HEK293T (cell line): ENCODE results near the gene GRID2.

Source experiments
- CTCF ChIA-PET: fragments of 350-600 bp; formaldehyde crosslinking; extraction: SDS; loops from one replicate; lab custom pipeline; 2021; ENCODE audit warnings: antibody characterized with exemption, inconsistent platforms; lab: Yijun Ruan, JAX
- POLR2A ChIA-PET: fragments of 350-600 bp; formaldehyde crosslinking; extraction: SDS; loops from one replicate; lab custom pipeline; 2020; ENCODE audit warnings: antibody characterized with exemption, inconsistent platforms; lab: Yijun Ruan, JAX
- DNase-seq: peaks from one replicate; pipeline ENCODE4 v3.0.0; 2012; ENCODE audit warnings: mixed read lengths; ENCODE audit errors: extremely low spot score
- ARNT ChIP-seq: fragments of 450-650 bp; IDR thresholded peaks from 2 replicates; pipeline ENCODE4 v1.6.1; 2017; ENCODE audit warnings: mild to moderate bottlenecking
- BHLHE40 ChIP-seq: fragments of 450-650 bp; IDR thresholded peaks from 2 replicates; pipeline ENCODE4 v1.6.1; 2016; ENCODE audit warnings: mild to moderate bottlenecking, moderate library complexity, borderline replicate concordance
- CTBP1 ChIP-seq: fragments of 450-650 bp; IDR thresholded peaks from 2 replicates; pipeline ENCODE4 v1.6.1; 2016; ENCODE audit warnings: borderline replicate concordance
- ELF4 ChIP-seq: fragments of 450-650 bp; IDR thresholded peaks from 2 replicates; pipeline ENCODE4 v1.6.1; 2017; ENCODE audit warnings: antibody characterized with exemption
- FOXA1 ChIP-seq: fragments of 450-650 bp; IDR thresholded peaks from 2 replicates; pipeline ENCODE4 v1.6.1; 2016; ENCODE audit warnings: mild to moderate bottlenecking
- FOXK2 ChIP-seq: fragments of 450-650 bp; IDR thresholded peaks from 2 replicates; pipeline ENCODE4 v1.6.1; 2016; ENCODE audit warnings: mild to moderate bottlenecking
- FOXM1 ChIP-seq: fragments of 450-650 bp; IDR thresholded peaks from 2 replicates; pipeline ENCODE4 v1.6.1; 2017; ENCODE audit warnings: mild to moderate bottlenecking, borderline replicate concordance
- HDGF ChIP-seq: fragments of 450-650 bp; IDR thresholded peaks from 2 replicates; pipeline ENCODE4 v1.6.1; 2017; ENCODE audit warnings: antibody characterized with exemption, borderline replicate concordance
- L3MBTL2 ChIP-seq: fragments of 450-650 bp; conservative IDR thresholded peaks from 2 replicates; pipeline ENCODE4 v1.6.1; 2016; ENCODE audit warnings: mild to moderate bottlenecking
- LEF1 ChIP-seq: fragments of 450-650 bp; IDR thresholded peaks from 2 replicates; pipeline ENCODE4 v1.6.1; 2017; ENCODE audit warnings: mild to moderate bottlenecking, borderline replicate concordance
- NFRKB ChIP-seq: fragments of 450-650 bp; IDR thresholded peaks from 2 replicates; pipeline ENCODE4 v1.6.1; 2016; ENCODE audit warnings: mild to moderate bottlenecking, moderate library complexity
- SP1 ChIP-seq: fragments of 450-650 bp; IDR thresholded peaks from 2 replicates; pipeline ENCODE4 v1.6.1; 2017
- SUZ12 ChIP-seq: fragments of 450-650 bp; IDR thresholded peaks from 2 replicates; pipeline ENCODE4 v1.6.1; 2016; ENCODE audit warnings: mild to moderate bottlenecking
- TARDBP ChIP-seq: fragments of 450-650 bp; IDR thresholded peaks from 2 replicates; pipeline ENCODE4 v1.6.1; 2016
- ZNF384 ChIP-seq: fragments of 450-650 bp; IDR thresholded peaks from 2 replicates; pipeline ENCODE4 v1.6.1; 2016
- TF ChIP-seq, protein P1 (sequence below): fragments of 450-650 bp; IDR thresholded peaks from 2 replicates; pipeline ENCODE4 v1.6.1; 2016

The GRID2 gene

DNA sequence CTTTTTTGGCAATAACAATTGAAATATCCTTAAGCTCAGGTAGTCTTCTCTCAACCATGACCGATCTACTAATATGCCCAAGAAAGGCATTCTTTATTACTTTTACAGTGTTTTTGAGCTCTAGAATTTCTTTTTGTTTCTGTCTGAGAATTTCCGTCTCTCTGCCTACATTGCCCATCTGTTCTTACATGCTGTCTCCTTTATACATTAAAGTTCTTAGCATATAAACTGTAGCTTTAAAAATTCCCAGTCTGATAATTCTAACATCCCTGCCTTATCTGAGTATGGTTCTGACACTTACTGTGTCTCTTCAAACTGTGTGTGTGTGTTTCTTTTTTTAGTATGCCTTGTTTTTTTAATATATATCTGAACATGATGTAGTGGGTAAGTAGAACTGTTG lies 658.1 kb downstream of the GRID2 start:
- ChIA-PET CTCF (no interaction called here), POLR2A (no interaction called here)
- TF ChIP-seq HDGF: no peak
- no peak for TF ChIP-seq ELF4
- no peak for TF ChIP-seq SUZ12
- TF ChIP-seq BHLHE40: no peak
- TF ChIP-seq NFRKB: no peak
- no peak for TF ChIP-seq CTBP1
- TF ChIP-seq TARDBP: no peak
- no peak for TF ChIP-seq LEF1
- no peak for TF ChIP-seq ZNF384
- TF ChIP-seq SP1: no peak
- TF ChIP-seq L3MBTL2: no peak
- no peak for TF ChIP-seq FOXA1
- no peak for TF ChIP-seq ARNT
- TF ChIP-seq, protein P1, sequence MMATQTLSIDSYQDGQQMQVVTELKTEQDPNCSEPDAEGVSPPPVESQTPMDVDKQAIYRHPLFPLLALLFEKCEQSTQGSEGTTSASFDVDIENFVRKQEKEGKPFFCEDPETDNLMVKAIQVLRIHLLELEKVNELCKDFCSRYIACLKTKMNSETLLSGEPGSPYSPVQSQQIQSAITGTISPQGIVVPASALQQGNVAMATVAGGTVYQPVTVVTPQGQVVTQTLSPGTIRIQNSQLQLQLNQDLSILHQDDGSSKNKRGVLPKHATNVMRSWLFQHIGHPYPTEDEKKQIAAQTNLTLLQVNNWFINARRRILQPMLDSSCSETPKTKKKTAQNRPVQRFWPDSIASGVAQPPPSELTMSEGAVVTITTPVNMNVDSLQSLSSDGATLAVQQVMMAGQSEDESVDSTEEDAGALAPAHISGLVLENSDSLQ: no peak
- TF ChIP-seq FOXM1: no peak
- no peak for TF ChIP-seq FOXK2
- no peak for DNase-seq

DNA sequence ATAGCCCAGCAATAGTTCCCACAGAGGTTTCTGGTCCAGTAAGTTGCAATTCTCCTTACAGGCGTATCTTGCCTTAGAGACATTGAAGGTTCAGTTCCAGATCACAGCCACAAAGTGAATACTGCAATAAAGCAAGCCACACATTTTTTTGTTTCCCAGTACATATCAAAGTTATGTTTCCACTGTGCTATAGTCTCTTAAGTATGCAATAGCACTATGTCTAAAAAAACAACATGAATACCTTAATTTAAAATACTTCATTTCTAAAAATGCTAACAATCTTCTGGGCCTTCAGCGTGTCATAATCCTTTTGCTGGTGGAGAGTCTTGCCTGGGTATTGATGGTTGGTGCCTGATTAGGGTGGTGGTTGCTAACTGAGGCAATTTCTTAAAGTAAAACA lies 659.1 kb downstream of the GRID2 start:
- no peak for DNase-seq
- ChIA-PET POLR2A (no interaction called here), CTCF (no interaction called here)
- TF ChIP-seq FOXM1 (no peak), HDGF (no peak)
- TF ChIP-seq, protein P1: no peak

DNA sequence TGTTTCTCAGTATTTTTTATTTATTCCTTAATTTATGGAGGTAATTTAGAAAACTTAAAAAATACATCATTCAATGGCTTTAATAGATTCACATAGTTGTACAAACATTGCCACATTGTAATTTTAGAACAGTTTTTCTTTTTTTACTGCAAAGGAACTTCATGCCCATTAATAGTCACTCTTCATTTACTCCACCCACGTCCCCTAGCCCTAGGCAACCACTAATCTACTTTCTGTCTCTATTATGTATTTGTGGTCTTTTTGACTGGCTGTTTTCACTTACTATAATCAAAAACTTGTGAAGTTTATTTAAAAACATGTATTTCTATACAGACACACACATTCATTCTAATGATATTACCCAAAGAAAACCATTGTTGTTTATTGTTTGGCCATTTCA lies 664.8 kb downstream of the GRID2 start:
- TF ChIP-seq FOXA1: no peak
- no peak for TF ChIP-seq L3MBTL2
- TF ChIP-seq TARDBP: no peak
- TF ChIP-seq NFRKB: no peak
- no peak for TF ChIP-seq SUZ12
- no peak for TF ChIP-seq CTBP1
- no peak for DNase-seq
- CTCF ChIA-PET: no interaction called here
- POLR2A ChIA-PET: no interaction called here

DNA sequence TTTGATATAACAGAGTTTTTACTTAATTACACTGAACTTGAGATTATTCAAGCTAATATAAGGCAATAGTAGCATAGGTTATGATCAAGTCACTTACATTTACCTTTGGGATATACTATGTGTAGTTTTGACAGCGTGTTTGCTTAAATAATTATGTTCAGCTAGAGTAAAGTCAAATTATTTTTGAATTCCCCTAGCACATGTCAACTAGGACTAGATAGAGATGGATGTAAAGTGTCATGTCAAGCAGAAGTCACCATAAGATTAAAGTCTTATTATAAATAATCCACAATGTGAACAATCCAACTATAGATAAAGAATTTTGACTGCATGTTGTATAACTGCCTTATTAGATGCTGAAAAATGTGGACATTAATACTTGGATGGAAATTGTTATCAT lies 665.2 kb downstream of the GRID2 start:
- ChIA-PET POLR2A (no interaction called here), CTCF (no interaction called here)
- TF ChIP-seq HDGF: no peak
- TF ChIP-seq, protein P1: no peak
- no peak for TF ChIP-seq ZNF384
- TF ChIP-seq NFRKB: no peak
- no peak for TF ChIP-seq L3MBTL2
- TF ChIP-seq FOXA1: no peak
- TF ChIP-seq FOXM1: no peak
- TF ChIP-seq LEF1: no peak
- no peak for TF ChIP-seq CTBP1
- no peak for TF ChIP-seq ARNT
- TF ChIP-seq SUZ12: no peak
- no peak for TF ChIP-seq ELF4
- TF ChIP-seq SP1: no peak
- no peak for TF ChIP-seq TARDBP
- no peak for TF ChIP-seq BHLHE40
- no peak for TF ChIP-seq FOXK2
- DNase-seq: no peak

DNA sequence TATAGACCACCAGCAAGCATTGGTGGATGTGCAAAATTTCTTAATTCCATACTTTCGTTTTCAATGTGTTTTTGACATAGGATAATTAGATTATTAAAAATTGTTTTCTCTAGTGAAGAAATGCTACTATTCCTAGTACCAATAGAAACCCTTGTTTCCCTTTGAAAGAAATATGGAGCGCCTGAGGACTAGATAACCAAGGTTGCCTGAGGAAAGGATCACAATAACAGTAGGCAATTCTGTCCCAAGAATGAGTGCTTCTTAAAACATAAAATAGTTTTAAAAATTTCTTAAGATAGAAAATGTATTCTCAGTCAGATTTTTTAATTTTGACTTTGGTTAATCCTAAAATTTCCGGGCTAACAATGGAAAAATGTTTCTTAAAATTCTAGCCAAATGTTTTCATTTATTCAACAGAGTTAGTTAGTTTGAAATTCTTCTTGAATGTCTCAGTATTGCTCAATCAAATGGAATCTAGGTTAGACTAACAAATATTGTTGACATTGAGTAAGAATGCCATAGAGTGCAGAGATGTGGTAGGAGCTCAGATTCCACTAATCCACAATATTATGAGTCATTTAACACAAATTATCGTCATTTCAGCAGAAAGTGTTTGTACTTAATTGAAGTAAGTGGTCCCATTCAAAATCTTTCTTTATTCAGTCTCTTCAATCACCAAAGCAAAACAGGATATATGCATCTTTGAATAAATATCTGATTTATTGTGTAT lies 666.0 kb downstream of the GRID2 start:
- TF ChIP-seq FOXK2: no peak
- TF ChIP-seq CTBP1: no peak
- CTCF ChIA-PET: no interaction called here
- no peak for DNase-seq

GRCh38 chr4:92970996-92971395 lies 667.2 kb downstream of the GRID2 start:
- TF ChIP-seq ARNT: no peak
- TF ChIP-seq, protein P1: no peak
- TF ChIP-seq HDGF: no peak
- TF ChIP-seq FOXK2: no peak
- no peak for TF ChIP-seq CTBP1
- no peak for TF ChIP-seq BHLHE40
- no peak for TF ChIP-seq LEF1
- TF ChIP-seq ELF4: no peak
- no peak for TF ChIP-seq FOXM1
- TF ChIP-seq SUZ12: no peak
- no peak for TF ChIP-seq L3MBTL2
- no peak for TF ChIP-seq SP1
- TF ChIP-seq ZNF384: no peak
- no peak for TF ChIP-seq FOXA1
- TF ChIP-seq NFRKB: no peak
- ChIA-PET CTCF (no interaction called here), POLR2A (no interaction called here)
- DNase-seq: no peak

More for the DNA sequence above, 666.0 kb downstream of the GRID2 start:
- POLR2A ChIA-PET: no interaction called here
